NCI-H774 (cell line): Measurements from ENCODE around the gene SIM2.

Experiments
- DNase-seq: peaks from one replicate; lab custom pipeline; 2025; lab: John Stamatoyannopoulos, UW

SIM2 gene

GRCh38 chr21:36700971-36701755 is 2.2 kb downstream of the SIM2 start:
- no peak for DNase-seq

- DNase-seq = no peak
Observed at GRCh38 chr21:36701756-36702621, 3.1 kb downstream of the SIM2 start.

- no peak for DNase-seq
Observed at GRCh38 chr21:36702622-36702968, 3.7 kb downstream of the SIM2 start.

DNA sequence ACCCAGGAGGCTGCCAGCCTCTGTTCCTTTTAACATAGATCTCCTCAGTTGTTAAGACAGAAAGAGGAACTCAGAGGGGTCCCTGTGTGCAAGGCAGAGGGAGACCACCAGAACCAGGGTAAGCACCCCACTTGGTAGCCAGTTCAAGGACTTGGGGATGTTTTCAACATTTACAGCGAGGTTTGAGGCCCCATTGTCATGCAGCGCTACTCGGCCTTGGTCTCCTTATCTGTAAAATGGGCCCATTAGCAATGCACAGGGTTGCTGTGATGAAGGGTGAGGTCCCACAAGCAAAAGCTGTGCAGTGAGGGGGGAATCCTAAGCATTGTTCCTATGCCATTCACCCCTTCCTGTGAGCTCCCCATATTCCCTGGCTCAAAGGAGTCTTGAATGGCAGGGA is 4.2 kb downstream of the SIM2 start:
- no peak for DNase-seq

DNA sequence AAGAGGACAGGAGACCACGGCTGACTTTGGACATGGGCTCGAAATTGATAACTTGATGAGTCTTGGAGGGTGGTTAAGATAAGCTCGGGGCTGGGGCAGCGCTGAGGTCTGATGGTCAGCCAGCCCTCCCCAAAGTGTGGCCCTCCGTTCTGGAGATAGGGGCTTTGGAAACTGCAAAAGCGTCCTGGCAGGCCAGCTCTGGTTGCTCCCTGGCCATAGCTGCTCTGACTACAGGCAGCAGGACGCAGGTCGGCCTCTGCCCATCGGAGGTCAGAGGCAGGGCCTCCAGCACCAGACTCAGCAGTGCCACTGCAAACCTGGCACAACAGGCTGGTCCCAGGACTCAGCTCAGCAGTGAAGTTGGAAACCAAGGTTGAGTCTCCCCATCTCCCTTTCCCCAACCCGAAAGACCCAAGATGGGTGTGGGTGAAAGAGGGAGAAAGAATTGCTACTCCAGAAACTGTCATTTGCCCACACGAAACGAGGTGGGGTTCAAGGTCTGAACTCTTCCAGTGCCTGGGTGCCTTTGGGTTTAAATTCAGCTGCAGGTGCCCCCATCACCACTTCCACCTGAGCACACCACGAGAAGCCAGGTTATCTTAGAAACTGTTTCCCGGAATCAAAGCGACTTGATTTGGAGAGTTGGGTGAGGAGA is 4.8 kb downstream of the SIM2 start:
- no peak for DNase-seq

- no peak for DNase-seq
Observed at GRCh38 chr21:36704281-36704957, 5.5 kb downstream of the SIM2 start.

DNA sequence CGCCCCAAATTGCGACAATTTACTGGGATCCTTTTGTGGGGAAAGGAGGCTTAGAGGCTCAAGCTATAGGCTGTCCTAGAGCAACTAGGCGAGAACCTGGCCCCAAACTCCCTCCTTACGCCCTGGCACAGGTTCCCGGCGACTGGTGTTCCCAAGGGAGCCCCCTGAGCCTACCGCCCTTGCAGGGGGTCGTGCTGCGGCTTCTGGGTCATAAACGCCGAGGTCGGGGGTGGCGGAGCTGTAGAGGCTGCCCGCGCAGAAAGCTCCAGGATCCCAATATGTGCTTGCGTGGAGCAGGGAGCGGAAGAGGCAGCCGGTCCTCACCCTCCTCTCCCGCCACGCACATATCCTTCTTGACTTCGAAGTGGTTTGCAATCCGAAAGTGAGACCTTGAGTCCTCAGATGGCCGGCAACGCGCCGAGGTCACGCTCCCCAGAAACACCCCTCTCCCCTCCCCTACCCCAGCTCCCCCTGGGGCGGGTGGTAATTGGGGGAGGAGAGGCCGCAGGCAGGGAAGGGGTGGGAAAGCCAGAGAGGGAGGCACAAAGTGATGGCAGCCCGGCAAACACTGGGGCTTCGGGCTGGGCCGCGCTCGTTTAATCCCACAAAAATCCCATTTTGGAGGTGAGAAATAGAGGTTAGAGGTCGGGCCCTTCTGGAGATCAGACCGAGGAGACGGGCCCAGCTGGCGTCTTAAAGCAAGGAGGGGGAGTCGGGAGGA is 6.2 kb downstream of the SIM2 start:
- no peak for DNase-seq

- DNase-seq = no peak
Observed at GRCh38 chr21:36705679-36706481, 7.0 kb downstream of the SIM2 start.

DNA sequence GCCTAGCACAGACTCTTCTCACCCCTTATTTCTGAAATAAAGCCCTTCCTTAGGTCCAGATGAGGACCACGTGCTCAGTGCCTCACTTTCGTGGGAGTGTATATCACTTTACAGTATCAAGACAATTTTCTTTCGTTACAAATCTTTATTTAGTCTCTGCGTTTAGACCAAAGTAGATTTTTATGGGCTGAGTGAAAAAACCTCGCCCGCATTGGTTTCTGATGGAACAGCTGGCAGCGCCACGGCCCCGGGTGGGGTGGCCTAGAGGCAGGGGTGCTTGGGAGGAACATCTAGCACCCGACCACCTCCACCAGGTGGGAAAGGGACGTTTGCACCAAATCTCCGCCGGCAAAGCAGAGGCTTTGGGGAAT is 7.6 kb downstream of the SIM2 start:
- no peak for DNase-seq

DNA sequence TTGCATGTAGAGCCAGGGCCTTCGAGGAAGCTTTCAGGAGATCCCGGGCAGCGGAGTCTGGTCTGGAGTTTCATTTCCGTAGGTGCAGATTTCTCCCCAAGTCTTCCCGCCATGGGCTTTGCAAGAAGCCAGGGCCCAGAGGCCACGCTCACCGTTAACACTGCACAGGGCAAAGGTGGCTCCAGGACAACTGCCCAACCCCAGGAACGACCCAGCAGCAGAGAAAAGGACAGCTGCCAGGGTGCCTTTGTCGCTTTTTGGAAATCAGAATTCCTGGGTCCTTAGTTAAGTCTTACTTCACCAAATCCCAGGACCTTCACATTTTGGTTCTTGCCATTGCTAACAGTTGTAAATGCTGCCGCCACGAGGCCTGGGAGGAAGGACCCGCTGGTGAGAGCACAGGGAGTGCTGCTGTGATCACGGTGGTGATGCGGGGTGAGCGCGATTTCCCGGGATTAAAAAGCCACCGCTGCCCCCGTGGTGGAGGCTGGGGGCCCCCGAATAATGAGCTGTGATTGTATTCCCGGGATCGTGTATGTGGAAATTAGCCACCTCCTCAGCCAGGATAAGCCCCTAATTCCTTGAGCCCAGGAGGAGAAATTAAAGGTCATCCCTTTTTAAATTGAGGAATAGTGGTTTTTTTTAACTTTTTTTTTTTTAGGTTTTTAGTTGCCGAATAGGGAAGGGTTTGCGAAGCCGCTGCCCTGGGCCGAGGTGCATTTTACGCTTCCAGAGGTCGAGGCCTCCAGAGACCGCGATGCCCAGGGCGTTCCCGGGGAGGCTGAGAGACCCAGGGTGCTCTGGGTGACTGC is 8.2 kb downstream of the SIM2 start:
- DNase-seq = no peak

DNA sequence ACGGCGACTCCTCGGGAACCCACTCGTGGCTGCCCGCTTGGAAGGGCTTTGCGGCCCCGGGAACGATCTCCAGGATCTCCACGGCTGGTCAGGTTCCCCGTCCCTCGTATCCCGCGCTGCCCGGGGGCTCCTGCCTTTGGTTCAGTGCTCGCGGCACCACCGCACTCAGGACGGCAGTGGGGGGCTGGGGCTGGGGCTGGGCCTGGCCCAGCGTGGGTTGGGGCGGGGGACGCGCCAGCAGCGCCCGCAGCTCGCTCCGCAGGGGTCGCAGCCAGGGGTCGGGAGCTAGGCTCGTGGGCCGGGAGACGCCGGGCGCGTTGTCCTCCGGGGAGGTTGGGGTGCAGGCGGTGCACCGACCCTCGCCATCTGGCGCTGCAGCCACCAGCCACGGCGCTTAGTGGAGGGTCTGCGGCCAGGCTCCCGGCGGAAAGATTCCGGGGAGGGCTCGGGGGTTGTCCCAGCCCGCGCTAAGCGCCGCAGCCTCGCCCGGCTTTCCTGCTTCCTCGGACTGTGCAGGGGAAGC is 8.9 kb downstream of the SIM2 start:
- no peak for DNase-seq

GRCh38 chr21:36708286-36709029 is 9.5 kb downstream of the SIM2 start:
- DNase-seq = no peak

DNA sequence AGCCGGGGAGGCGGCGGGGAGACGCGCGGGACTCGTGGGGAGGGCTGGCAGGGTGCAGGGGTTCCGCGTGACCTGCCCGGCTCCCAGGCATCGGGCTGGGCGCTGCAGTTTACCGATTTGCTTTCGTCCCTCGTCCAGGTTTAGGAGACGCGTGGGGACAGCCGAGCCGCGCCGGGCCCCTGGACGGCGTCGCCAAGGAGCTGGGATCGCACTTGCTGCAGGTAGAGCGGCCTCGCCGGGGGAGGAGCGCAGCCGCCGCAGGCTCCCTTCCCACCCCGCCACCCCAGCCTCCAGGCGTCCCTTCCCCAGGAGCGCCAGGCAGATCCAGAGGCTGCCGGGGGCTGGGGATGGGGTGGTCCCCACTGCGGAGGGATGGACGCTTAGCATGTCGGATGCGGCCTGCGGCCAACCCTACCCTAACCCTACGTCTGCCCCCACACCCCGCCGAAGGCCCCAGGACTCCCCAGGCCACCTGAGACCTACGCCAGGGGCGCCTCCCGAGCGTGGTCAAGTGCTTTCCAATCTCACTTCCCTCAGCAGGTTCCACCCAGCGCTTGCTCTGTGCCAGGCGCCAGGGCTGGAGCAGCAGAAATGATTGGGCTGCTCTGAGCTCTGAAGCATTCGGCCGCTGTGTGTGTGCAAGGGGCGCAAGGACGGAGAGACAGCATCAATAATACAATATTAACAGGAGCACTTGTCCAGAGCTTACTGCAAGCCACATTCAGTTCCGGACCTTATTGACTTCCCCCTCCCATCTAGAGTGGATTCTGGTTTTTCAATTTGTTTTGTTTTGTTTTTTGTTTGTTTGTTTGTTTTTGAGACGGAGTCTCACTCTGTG is 10.3 kb downstream of the SIM2 start:
- no peak for DNase-seq

GRCh38 chr21:36709868-36710728 is 11.2 kb downstream of the SIM2 start:
- no peak for DNase-seq

GRCh38 chr21:36710729-36711048 is 11.8 kb downstream of the SIM2 start:
- DNase-seq = no peak

GRCh38 chr21:36713746-36714145 is 14.8 kb downstream of the SIM2 start:
- no peak for DNase-seq

- DNase-seq = no peak
Observed at GRCh38 chr21:36716387-36716786, 17.5 kb downstream of the SIM2 start.
